Upper lobe of right lung (tissue), 1 donor: Measurements from ENCODE around the gene TRAPPC4. TPM values are rescaled to one million over a fixed set of nuclear protein-coding genes. Genes with fewer than 3 reads are reported as not detected.

Experiments used
- ATAC-seq: fragments of 200-7000 bp; cut with Tn5 transposase; one replicate; pipeline ENCODE4 v1.9.1; 2020; ENCODE audit warnings: mild to moderate bottlenecking, moderate library complexity
- DNase-seq: peaks from one replicate; pipeline ENCODE4 v3.0.0-alpha.2; 2020
- H3K27ac ChIP-seq: fragments of 200-600 bp; one replicate; pipeline ENCODE4 v1.8.0; 2022
- H3K27me3 ChIP-seq: fragments of 200-600 bp; one replicate; pipeline ENCODE4 v1.8.0; 2022; ENCODE audit warnings: mild to moderate bottlenecking
- H3K36me3 ChIP-seq: fragments of 200-600 bp; one replicate; pipeline ENCODE4 v1.8.0; 2022
- H3K4me1 ChIP-seq: fragments of 200-600 bp; one replicate; pipeline ENCODE4 v1.8.0; 2022
- H3K4me3 ChIP-seq: fragments of 200-600 bp; one replicate; pipeline ENCODE4 v1.8.0; 2022; ENCODE audit warnings: mild to moderate bottlenecking
- H3K9me3 ChIP-seq: fragments of 200-600 bp; one replicate; pipeline ENCODE4 v1.8.0; 2022
- CTCF ChIP-seq: fragments of 200-600 bp; IDR thresholded peaks from one replicate; pipeline ENCODE4 v1.8.0; 2022; ENCODE audit warnings: antibody characterized with exemption
- intact Hi-C: fragments of 100-400 bp; cut with DNase I; formaldehyde crosslinking; loops from one replicate; pipeline ENCODE4 v1.11.0; 2022
- total RNA-seq: library from RNA; stranded (reverse); fragmentation: NEBNext Ultra II Directional; extraction: Animal tissue kit (Norgen Biotek cat#: 25700); gene quantifications from one replicate; pipeline ENCODE4 v1.2.1, GENCODE V29; 2021
- donor health status: DM: no; HTN: yes; CAD: no; lungs with severe emphysema.

The TRAPPC4 gene
- total RNA-seq, 1 donor from 2014 or later: 44.6 TPM

DNA sequence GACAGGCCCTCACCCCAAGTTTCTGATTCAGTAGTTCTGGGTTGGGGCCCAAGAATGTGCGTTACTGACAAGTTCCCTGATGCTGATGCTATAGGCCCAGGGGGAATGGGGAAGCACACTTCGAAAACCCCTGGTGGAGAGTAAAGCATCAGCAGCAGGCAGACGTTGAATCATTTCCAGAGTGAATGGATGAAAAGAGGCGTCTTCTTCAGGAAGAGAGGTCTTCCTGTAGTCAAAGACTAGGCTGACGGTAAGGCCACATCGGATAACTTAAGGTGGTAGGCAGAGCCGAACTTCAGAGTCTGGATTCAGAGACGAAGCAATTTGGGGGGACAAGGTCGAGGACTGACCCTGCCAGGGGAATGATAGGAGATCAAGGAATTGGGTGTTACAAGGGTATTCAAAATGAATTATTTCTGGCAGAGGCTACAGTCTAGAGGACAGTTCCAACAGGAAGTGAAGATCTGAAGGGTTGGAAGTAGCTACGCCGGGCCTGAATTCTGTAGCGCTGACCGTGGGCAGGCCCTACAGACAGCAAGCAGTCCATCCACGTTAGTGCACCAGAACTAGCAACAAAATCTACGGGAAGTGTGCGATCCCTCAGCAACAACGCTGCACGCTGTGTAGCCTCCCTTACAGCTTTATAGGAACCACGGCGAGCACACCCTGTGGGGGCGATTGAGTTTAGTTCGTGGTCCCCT lies 21.5 kb upstream of the TRAPPC4 start:
- H3K4me3 ChIP-seq: peak overlapping the region; percentile 94
- peak; percentile 10 for ATAC-seq
- no peaks in the 10 kb centered on the region for H3K9me3 ChIP-seq
- TF ChIP-seq CTCF: peak; percentile 11
- intact Hi-C loops: no loop called here
- peaks cover 24% of the 10 kb centered on the region for H3K36me3 ChIP-seq
- no peak for DNase-seq
- H3K4me1 ChIP-seq: peaks cover 13% of the 10 kb centered on the region
- H3K27ac ChIP-seq: peak overlapping the region; percentile 90
- no peaks in the 10 kb centered on the region for H3K27me3 ChIP-seq

DNA sequence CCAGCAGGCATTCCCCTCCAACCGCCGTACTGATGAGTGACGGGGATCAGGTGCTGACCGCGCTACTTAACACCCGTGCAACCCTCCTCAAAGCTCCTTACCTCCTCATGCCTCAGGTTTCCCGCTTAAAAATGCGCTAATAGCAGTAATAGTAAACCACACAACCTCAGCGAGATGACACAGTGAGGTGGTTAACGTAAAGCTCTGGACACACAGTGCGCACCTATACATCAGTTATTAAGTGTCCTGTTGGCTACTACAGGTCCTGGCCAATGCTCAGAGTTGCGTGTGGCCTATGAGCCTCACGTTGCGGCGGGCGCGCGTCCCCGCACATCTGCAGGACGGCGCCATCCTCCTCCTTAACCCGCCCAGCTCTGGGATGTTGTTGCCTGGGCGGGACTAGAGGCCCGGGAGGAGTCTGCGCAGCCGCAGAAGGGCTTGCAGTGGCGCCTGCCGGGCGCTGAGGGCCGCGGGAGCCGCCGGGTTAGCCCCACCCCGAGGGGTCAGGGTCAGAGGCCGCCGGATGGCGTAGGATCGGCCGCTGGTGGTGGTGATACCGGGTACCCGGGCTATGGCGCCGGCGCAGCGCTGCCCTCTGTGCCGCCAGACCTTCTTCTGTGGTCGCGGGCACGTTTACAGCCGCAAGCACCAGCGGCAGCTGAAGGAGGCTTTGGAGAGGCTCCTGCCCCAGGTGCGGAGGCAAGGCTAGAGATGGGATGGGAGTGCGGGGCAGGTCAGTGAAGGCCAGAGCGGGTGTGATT lies 20.8 kb upstream of the TRAPPC4 start, which contains the start of gene CENATAC:
Gene CENATAC (plus strand): TSS at position 512 of the 761 bp plus-strand sequence. CDS start 60 bp downstream, at position 572.
- H3K9me3 ChIP-seq: no peaks in the 10 kb centered on the region

GRCh38 chr11:118998388-118998717 lies 20.2 kb upstream of the TRAPPC4 start:
- no peak for DNase-seq
- Histone ChIP-seq H3K27ac (peak overlapping the region; percentile 90), H3K4me1 (peaks cover 13% of the 10 kb centered on the region), H3K36me3 (peaks cover 36% of the 10 kb centered on the region), H3K4me3 (peak overlapping the region; percentile 94), H3K27me3 (no peaks in the 10 kb centered on the region), H3K9me3 (no peaks in the 10 kb centered on the region)
- ATAC-seq: no peak
- intact Hi-C loops: no loop called here
- TF ChIP-seq CTCF: no peak

More for the DNA sequence above, 20.8 kb upstream of the TRAPPC4 start, which contains the start of gene CENATAC:
- Histone ChIP-seq H3K4me3 (peak within 1 kb of the TSS; percentile 94), H3K4me1 (peaks cover 13% of the 10 kb centered on the region), H3K36me3 (peaks cover 31% of the 10 kb centered on the region), H3K27me3 (no peaks in the 10 kb centered on the region), H3K27ac (peak within 1 kb of the TSS; percentile 90)
- peak; percentile 24 for TF ChIP-seq CTCF
- peak; percentile 99 for DNase-seq
- intact Hi-C loops: no loop called here
- peak; percentile 99 for ATAC-seq

DNA sequence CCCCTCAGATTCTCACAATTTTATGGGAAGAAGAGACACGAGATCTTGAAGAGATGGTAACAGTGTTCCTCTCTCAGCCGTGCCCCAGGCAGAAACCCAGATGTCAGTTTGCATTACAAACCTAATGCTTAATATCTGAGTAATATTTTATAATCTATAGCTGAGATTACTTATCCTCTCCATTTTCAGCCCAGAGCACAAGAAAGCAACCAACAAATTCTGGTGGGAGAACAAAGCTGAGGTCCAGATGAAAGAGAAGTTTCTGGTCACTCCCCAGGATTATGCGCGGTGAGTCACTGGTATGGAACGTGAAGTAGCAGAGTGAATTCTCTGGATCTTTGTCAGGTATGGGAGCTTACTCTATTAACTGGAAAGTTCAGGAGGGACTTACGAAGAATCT lies 19.7 kb upstream of the TRAPPC4 start:
- no peak for DNase-seq
- TF ChIP-seq CTCF: no peak
- Histone ChIP-seq H3K36me3 (peaks cover 41% of the 10 kb centered on the region), H3K9me3 (no peaks in the 10 kb centered on the region), H3K4me1 (peaks cover 13% of the 10 kb centered on the region), H3K27ac (peak overlapping the region; percentile 90), H3K4me3 (peak overlapping the region; percentile 94), H3K27me3 (no peaks in the 10 kb centered on the region)
- peak; percentile 50 for ATAC-seq
- intact Hi-C loops: no loop called here

- Histone ChIP-seq H3K27me3 (no peaks in the 10 kb centered on the region), H3K36me3 (peaks cover 48% of the 10 kb centered on the region), H3K4me1 (peaks cover 13% of the 10 kb centered on the region), H3K9me3 (no peaks in the 10 kb centered on the region), H3K4me3 (no peak overlapping the region), H3K27ac (no peak overlapping the region)
- intact Hi-C loops: no loop called here
- DNase-seq (no peak), ATAC-seq (no peak)
- TF ChIP-seq CTCF: no peak
These were observed 17.7 kb upstream of the TRAPPC4 start for GRCh38 chr11:119000906-119001305.
